Sigmoid colon (tissue), 7 donors: ENCODE results near the gene SHISAL1. TPM values are rescaled to one million over a fixed set of nuclear protein-coding genes. Genes with fewer than 3 reads are reported as not detected.
A peak's percentile ranks its signal among the peaks of the same experiment; 100 is the strongest.

Experiments used
- DNase-seq: peaks from one replicate; pipeline ENCODE4 v3.0.0-alpha.2; 2019
- H3K27ac ChIP-seq, 4 donors: fragments of 200-600 bp; sonication (generic); one replicate each; pipeline ENCODE4 v1.5.1; 2016 to 2019; ENCODE audit warnings: mild to moderate bottlenecking in 1 of 4
- H3K27me3 ChIP-seq, 3 donors: fragments of 200-600 bp; sonication (generic); one replicate each; pipeline ENCODE4 v1.5.1; 2019; ENCODE audit warnings: mild to moderate bottlenecking in 1 of 3
- H3K36me3 ChIP-seq, 4 donors: fragments of 200-600 bp; sonication (generic); one replicate each; pipeline ENCODE4 v1.5.1; 2016 to 2019
- H3K4me1 ChIP-seq, 4 donors: fragments of 200-600 bp; sonication (generic); one replicate each; pipeline ENCODE4 v1.5.1; 2017 to 2019
- H3K4me3 ChIP-seq, 4 donors: fragments of 200-600 bp; sonication (generic); one replicate each; pipeline ENCODE4 v1.5.1; 2017 to 2019; ENCODE audit warnings: mild to moderate bottlenecking in 2 of 4, moderate library complexity in 1 of 4
- H3K9me3 ChIP-seq, 4 donors: fragments of 200-600 bp in 3 of 4; sonication (generic) in 3 of 4; one replicate each; pipeline versions ENCODE4 v1.5.1 to v1.6.1; 2013 to 2019
- EP300 ChIP-seq, 4 donors: sonication (generic); formaldehyde crosslinking; IDR thresholded peaks; one replicate each; pipeline ENCODE4 v1.6.1; 2017; ENCODE audit warnings: antibody characterized with exemption in 4 of 4
- POLR2A ChIP-seq, 2 donors: fragments of 450-650 bp; IDR thresholded peaks; one replicate each; pipeline ENCODE4 v1.6.1; 2016; ENCODE audit warnings: antibody characterized with exemption in 2 of 2, mild to moderate bottlenecking in 2 of 2, moderate library complexity in 2 of 2
- POLR2AphosphoS5 ChIP-seq, 4 donors: sonication (generic); formaldehyde crosslinking; IDR thresholded peaks; one replicate each; pipeline ENCODE4 v1.6.1; 2017; ENCODE audit warnings: antibody characterized with exemption in 4 of 4
- WGBS, 2 donors: extraction: QIAGEN DNeasy Blood & Tissue Kit; methylation state at CpG; one replicate each; pipeline ENCODE4 v1.1.7; 2013; 5-methylcytosine and 5-hydroxymethylcytosine counted together
- intact Hi-C: fragments of 100-400 bp; cut with DNase I; formaldehyde crosslinking; loops from one replicate; pipeline ENCODE4 v1.15.1; 2023
- polyA plus RNA-seq, 3 donors: library from polyadenylated mRNA; stranded (reverse); fragments of 200-250 nt; gene quantifications; one replicate each; pipeline ENCODE4 v1.2.3, GENCODE V29; 2013
- total RNA-seq, 4 donors: library from RNA; depleted of rRNA; stranded (reverse); fragments of >200 nt; gene quantifications; one replicate each; pipeline ENCODE4 v1.1.0, GENCODE V29; 2016
- TF ChIP-seq, protein P1 (sequence below), 4 experiments: fragments of 450-650 bp in 3 of 4; fragments of 200-600 bp in 1 of 4; IDR thresholded peaks; one replicate each; pipeline ENCODE4 v1.5.1; 2016 to 2019; ENCODE audit warnings: antibody characterized with exemption in 4 of 4, mild to moderate bottlenecking in 3 of 4, moderate library complexity in 2 of 4
- donor health status: healthy with polysubstance abuse.
- donor health status: Bipolar disorder and iron deficiency.
- donor health status: healthy.

The SHISAL1 gene
- total and polyA plus RNA-seq, 7 donors, result 0.23 to 32.4 (median 20.7) TPM

- DNase-seq, result peak; percentile 39
Measured at GRCh38 chr22:44224166-44224565, 88.6 kb downstream of the SHISAL1 start.

DNA sequence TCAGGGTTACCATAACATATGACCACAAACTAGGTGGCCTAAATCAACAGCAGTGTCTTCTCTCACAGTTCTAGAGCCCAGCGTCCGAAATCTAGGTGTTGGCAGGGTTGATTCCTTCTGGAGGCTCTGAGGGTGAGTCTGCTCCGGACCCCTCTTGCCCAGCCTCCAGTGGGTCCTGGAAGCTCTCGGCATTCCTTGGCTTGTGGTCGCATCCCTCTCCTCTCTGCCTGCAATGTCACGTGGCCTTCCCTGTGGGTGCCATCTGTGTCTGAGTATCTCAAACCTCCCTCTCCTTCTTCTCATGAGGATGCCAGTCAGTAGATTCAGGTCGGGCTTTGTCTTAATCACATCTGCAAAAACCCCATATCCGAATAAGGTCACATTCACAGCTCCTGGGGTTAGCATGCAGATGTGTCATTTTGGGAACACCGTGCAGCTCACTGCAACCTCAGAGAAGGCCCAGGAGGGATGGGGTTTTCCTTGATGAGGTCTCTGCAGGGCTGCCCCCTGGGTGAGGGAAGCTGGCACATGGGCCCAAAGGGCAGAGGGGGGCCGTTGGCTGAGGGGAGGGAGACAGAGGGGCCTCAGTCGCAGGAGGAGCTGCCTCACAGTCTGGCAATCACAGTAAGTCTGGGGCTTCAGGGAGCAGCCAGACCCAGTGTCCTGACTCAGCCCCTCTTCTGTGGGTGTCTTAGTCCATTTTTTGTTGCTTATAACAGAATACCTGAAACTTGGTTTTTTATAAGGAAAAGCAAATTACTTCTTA, 90.9 kb downstream of the SHISAL1 start:
- H3K4me3 ChIP-seq, result no peak overlapping the region
- H3K27me3 ChIP-seq, result no peaks in the 10 kb centered on the region
- no peak for TF ChIP-seq EP300 (IDR thresholded peaks at IDR 0.05)
- TF ChIP-seq POLR2A (IDR thresholded peaks at IDR 0.05), result no peak
- TF ChIP-seq, protein P1, sequence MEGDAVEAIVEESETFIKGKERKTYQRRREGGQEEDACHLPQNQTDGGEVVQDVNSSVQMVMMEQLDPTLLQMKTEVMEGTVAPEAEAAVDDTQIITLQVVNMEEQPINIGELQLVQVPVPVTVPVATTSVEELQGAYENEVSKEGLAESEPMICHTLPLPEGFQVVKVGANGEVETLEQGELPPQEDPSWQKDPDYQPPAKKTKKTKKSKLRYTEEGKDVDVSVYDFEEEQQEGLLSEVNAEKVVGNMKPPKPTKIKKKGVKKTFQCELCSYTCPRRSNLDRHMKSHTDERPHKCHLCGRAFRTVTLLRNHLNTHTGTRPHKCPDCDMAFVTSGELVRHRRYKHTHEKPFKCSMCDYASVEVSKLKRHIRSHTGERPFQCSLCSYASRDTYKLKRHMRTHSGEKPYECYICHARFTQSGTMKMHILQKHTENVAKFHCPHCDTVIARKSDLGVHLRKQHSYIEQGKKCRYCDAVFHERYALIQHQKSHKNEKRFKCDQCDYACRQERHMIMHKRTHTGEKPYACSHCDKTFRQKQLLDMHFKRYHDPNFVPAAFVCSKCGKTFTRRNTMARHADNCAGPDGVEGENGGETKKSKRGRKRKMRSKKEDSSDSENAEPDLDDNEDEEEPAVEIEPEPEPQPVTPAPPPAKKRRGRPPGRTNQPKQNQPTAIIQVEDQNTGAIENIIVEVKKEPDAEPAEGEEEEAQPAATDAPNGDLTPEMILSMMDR (IDR thresholded peaks at IDR 0.05), result no peak
- no peak for TF ChIP-seq POLR2AphosphoS5 (IDR thresholded peaks at IDR 0.05)
- DNase-seq, result no peak
- no peak overlapping the region for H3K27ac ChIP-seq
- H3K36me3 ChIP-seq, result no peaks in the 10 kb centered on the region
- WGBS, 2 donors, result 84 to 91% methylated on average over 11 of the region's 11 CpGs
- H3K9me3 ChIP-seq, result no peaks in the 10 kb centered on the region
- intact Hi-C loops, result no loop called here
- H3K4me1 ChIP-seq, result no peaks in the 10 kb centered on the region

More at GRCh38 chr22:44224166-44224565, 88.6 kb downstream of the SHISAL1 start:
- Histone ChIP-seq H3K9me3 (peaks cover 0 to 2% (median 0%) of the 10 kb centered on the region in 4 donors), H3K4me1 (no peaks in the 10 kb centered on the region), H3K4me3 (no peak overlapping the region), H3K27me3 (no peaks in the 10 kb centered on the region), H3K27ac (no peak overlapping the region), H3K36me3 (no peaks in the 10 kb centered on the region)
- intact Hi-C loops, result no loop called here
- WGBS, 2 donors, result 65 to 70% methylated on average over 12 of the region's 12 CpGs
- no peak for TF ChIP-seq POLR2A (IDR thresholded peaks at IDR 0.05)

DNA sequence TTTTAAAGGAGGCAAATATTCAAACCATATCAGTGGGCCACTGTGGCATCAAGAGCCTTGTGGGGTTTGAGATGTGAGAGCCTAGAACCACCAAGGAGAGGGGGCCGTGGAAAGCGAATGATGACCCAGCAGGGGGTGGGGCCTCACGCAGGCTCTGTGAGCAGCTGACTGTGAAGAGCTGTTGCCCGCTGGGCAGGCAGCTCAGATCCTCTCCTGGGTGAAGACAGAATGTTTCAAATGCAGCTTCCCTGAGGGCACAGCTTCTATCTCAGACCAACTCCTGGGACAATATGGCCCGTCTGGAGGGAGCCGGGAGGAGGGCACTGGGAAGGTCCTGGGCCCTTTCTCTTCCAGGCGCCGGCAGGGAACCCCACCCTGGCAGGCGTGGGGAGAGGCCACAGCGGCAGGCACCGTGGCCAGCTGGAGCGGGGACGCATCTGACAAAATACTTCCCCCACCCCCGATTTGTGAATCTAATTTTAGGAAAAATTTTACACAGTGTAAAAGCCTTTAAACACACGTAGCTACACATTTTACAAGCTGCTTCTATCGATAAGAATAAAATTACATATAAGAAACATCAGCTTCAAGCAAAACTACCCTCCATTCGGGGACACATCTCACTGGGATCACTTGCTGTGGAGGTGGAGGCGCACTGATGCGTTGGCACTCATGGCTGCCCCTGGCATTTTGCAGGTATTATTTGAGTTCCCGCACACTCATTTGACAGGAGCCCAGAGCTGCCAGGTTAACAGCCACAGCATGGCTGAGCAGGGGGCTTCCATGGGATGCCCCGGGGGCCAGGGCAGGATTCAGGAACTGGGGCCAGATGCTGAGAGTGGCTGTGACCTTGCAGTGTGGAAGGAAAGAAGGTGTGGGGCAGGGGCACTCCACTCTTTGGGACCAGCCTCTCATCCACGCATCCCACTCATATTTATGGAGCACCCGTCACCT, 91.7 kb downstream of the SHISAL1 start:
- DNase-seq, result peak; percentile 20
- TF ChIP-seq POLR2AphosphoS5 (IDR thresholded peaks at IDR 0.05) (no peak), EP300 (IDR thresholded peaks at IDR 0.05) (no peak), POLR2A (IDR thresholded peaks at IDR 0.05) (no peak)
- TF ChIP-seq, protein P1 (IDR thresholded peaks at IDR 0.05), result no peak
- H3K4me3 ChIP-seq, result no peak overlapping the region
- 75 to 80% methylated on average over 23 of the region's 23 CpGs for WGBS, 2 donors
- H3K27me3 ChIP-seq, result no peaks in the 10 kb centered on the region
- H3K9me3 ChIP-seq, result no peaks in the 10 kb centered on the region
- H3K36me3 ChIP-seq, result no peaks in the 10 kb centered on the region
- no peaks in the 10 kb centered on the region for H3K4me1 ChIP-seq
- no peak overlapping the region for H3K27ac ChIP-seq
- intact Hi-C loops, result no loop called here

DNA sequence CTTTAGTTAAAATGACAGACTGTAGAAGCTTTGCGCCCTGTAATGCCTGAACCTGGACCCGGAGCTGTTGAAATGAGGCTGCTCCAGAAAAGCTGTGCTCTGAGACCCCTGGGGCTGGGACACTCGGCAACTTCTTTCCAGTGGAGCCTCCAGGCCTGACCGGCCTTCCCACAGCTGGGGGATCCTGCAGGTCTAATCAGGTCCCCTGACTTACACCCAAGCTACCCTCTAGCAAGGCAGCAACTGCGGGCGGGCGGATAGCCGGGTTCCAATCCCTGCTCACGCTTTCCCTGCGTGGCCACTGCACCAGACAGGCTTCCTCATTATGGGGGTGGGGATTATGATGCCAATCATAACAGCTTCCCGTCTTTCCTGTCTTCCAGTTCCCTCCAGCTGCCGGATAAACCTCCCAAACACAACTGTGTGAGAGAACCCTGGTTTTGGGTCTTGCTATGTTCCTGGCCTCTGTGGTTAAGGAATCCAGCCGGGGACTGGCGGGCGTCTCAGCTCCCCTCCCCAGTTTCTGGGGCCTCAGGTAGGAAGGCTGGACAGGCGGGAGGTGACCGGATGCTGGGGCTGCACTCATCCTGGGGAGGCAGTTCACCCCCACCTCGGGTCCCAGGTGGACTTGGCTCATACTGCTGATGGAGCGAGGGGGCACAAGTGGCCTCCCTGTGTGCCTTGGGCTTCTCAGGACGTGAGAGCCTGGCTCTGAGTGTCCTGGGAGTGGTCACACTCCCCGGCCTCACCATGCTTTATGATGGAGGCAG, 93.5 kb downstream of the SHISAL1 start:
- Histone ChIP-seq H3K27me3 (no peaks in the 10 kb centered on the region), H3K27ac (no peak overlapping the region), H3K4me1 (no peaks in the 10 kb centered on the region), H3K9me3 (no peaks in the 10 kb centered on the region), H3K36me3 (no peaks in the 10 kb centered on the region), H3K4me3 (no peak overlapping the region)
- WGBS, 2 donors, result 77 to 84% methylated on average over 21 of the region's 21 CpGs
- intact Hi-C loops, result no loop called here
- no peak for DNase-seq
- TF ChIP-seq POLR2AphosphoS5 (IDR thresholded peaks at IDR 0.05), result no peak
- TF ChIP-seq, protein P1 (IDR thresholded peaks at IDR 0.05), result no peak
- TF ChIP-seq POLR2A (IDR thresholded peaks at IDR 0.05), result no peak
- no peak for TF ChIP-seq EP300 (IDR thresholded peaks at IDR 0.05)
